GM19395 (cell line): ENCODE measurements around the gene OR2B3.
"Not testable (repeated sequence)": the region's sequence is repeated elsewhere in the genome, so short reads cannot be mapped to it uniquely, and the experiment has no call there.

Experiments used
- ATAC-seq: cut with Tn5 transposase; IDR thresholded peaks from one replicate; pipeline ENCODE4 v1.9.1; 2021; ENCODE audit warnings: mild to moderate bottlenecking, moderate library complexity; ENCODE audit not compliant: unreplicated experiment

OR2B3 gene

GRCh38 chr6:29087213-29087612, at the start of gene OR2B3:
TSS of gene OR2B3 (minus strand) at chr6:29087313. CDS start at chr6:29087248, 65 bp downstream.
- no peak for ATAC-seq

- ATAC-seq, result no peak
Observed at GRCh38 chr6:29131691-29132090, 44.6 kb upstream of the OR2B3 start.

GRCh38 chr6:29130644-29131043, 43.5 kb upstream of the OR2B3 start:
- no peak for ATAC-seq

DNA sequence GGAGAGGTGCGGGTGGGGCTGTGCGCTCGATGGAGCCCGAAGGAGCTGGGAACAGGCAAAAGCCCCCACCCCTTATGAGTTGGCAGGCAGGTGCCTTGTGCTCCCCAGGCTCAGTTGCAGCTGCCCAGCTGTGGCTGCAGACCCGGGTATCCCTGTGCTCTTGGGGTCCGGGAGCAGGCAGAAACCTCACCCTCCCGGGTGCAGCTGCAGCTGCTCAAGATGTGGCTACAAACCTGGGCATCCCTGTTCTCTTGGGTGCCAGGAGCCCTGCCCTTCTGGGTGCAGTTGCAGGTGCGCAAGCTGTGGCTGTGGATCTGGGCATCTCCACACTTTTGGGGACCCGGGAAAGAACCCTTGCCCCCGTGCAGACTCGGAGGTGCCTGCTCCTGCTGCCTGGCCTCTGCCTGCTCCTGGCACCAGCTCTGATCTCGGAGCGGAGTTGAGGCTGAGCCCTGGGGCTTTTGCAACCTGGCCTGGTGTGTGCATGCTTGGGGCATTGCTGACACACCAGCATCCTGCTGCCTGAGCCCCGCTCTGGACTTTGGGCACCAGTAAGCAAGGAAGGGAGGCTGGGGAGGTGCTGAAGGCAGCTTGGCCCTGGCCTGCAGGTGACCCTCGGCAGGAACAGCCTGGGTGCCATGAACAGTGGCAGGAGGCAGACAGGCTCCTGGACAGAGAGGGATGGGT, 42.4 kb upstream of the OR2B3 start:
- ATAC-seq, result no peak

GRCh38 chr6:29114964-29115363, 27.9 kb upstream of the OR2B3 start:
- not testable (repeated sequence) for ATAC-seq

DNA sequence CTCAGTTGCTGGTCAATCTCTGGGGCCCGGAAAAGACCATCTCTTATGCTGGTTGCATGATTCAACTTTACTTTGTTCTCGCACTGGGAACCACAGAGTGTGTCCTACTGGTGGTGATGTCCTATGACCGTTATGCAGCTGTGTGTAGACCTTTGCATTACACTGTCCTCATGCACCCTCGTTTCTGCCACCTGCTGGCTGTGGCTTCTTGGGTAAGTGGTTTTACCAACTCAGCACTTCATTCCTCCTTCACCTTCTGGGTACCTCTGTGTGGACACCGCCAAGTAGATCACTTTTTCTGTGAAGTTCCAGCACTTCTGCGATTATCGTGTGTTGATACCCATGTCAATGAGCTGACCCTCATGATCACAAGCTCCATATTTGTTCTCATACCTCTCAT, 25.0 kb upstream of the OR2B3 start:
- no peak for ATAC-seq

GRCh38 chr6:29107758-29108157, 20.6 kb upstream of the OR2B3 start, which contains the start of gene OR2J3:
TSS of gene OR2J3 (plus strand) at chr6:29108058. CDS start at chr6:29111891, 3,833 bp downstream.
- no peak for ATAC-seq

- no peak for ATAC-seq
Observed at GRCh38 chr6:29099190-29099589, 12.1 kb upstream of the OR2B3 start, which contains the start of gene OR2J1. TSS of gene OR2J1 (plus strand) at chr6:29099490. CDS start at chr6:29100943, 1,453 bp downstream.

DNA sequence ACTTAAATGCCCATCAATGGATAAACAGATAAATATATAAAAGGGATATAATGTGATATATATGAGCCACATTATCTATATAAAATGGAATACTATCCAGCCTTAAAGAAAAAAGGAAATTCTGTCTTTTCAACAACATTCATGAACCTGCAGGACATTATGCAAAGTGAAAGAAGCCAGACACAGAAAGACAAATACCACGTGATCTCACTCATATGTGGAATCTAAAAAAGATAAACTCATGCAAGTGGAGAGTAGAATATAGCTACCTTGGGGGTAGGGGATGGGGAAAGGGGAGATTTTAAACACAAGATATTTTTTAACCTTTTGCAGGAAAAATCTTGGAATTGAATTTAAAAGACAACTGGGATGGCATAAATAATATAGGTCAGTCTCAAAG, 10.7 kb upstream of the OR2B3 start:
- ATAC-seq, result no peak

- ATAC-seq, result no peak
Observed at GRCh38 chr6:29092957-29093356, 5.8 kb upstream of the OR2B3 start.

- ATAC-seq, result no peak
Observed at GRCh38 chr6:29082457-29082856, 4.7 kb downstream of the OR2B3 start.

- no peak for ATAC-seq
Observed at GRCh38 chr6:29081312-29081711, 5.8 kb downstream of the OR2B3 start.

DNA sequence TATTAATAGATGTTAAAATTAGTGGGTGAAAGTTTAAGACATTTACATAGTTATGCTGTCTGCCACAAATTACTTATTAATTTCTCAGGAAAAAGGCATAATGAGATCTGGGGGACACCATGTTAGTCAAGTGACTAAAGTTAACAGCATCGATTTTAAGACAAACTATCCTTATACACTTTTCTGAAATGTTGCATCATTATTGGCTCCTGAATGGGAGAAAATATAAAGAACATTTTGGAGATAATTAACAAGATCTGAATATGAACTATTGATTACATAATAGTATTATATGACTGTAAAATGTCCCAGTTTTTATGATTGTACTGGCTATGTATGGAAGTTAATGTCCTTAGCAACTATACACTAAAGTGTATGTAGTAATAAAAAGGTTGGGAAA, 7.9 kb downstream of the OR2B3 start:
- no peak for ATAC-seq

DNA sequence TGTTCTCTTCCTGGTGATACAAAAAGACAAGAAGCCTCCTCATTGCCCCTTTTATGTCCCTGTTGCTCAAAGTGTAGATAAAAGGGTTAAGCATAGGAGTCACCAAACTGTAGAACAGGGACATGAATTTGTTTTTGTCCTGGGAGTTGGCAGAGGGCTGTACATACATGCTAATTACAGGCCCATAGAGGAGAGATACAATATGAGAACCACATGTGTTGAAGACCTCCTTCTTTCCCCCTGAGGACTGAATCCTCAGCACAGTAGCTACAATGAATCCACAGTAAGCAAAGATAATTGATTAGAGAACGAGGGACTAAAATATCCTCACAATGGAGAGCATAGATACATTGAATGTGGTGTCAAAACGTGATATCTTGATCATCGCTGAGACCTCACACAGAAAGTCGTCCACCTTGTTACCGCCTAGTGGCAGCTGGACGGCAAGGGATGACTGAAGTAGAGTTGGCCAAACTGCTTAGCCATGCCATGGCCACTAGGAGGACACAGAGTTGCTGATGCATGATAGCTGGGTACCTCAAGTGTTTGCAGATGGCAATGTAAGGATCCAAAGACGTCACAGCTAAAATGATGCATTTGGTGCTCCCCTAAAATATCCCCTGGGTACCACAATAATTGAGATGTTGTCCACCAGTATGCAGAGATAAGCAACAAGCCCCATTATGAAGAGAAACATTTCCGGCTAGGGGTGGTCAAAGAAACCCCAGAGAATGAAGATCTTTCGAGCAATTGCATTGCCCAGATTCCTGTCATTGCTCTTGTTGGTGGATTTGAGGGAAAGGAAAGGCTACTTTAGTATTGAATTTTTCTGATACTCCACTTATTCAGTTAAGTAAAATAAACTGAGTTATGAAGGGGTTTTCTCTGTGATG, 15.0 kb downstream of the OR2B3 start:
- ATAC-seq, result no peak

DNA sequence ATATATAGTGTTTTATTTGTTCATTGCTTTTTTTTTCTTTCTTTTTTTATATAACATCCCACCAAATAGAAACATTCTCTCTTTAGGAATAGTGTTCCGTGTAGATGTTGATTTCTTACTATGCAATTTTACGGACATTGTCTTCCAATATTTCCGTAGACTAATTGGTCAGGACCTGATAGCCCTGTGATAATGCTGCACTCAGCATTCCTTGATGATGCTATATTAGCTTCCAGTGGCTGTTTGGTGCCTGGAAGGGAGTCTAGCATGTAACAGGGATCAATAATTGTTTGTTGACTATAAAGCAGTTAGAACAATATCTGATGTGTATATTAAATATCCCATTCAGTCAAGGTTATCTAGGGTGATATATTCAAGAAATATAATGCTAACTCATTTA, 35.4 kb downstream of the OR2B3 start:
- ATAC-seq, result no peak

GRCh38 chr6:29045075-29045474, 42.0 kb downstream of the OR2B3 start, which contains the start of gene OR2W1:
TSS of gene OR2W1 (minus strand) at chr6:29045175. CDS start at chr6:29045175, 0 bp downstream.
- no peak for ATAC-seq
